GM18502 (cell line): ENCODE measurements around the gene LFNG.
"Not testable (repeated sequence)": the region's sequence is repeated elsewhere in the genome, so short reads cannot be mapped to it uniquely, and the experiment has no call there.

Source experiments
- ATAC-seq: cut with Tn5 transposase; IDR thresholded peaks from one replicate; pipeline ENCODE4 v1.9.1; 2021; ENCODE audit warnings: mild to moderate bottlenecking; ENCODE audit not compliant: unreplicated experiment, poor library complexity

Gene LFNG

GRCh38 chr7:2526659-2527504 lies 7.3 kb downstream of the LFNG start:
- ATAC-seq, result no peak

GRCh38 chr7:2527505-2528467 lies 8.2 kb downstream of the LFNG start:
- no peak for ATAC-seq

- no peak for ATAC-seq
Measured at GRCh38 chr7:2528481-2529095, 9.0 kb downstream of the LFNG start.

GRCh38 chr7:2529161-2530070 lies 9.8 kb downstream of the LFNG start:
- ATAC-seq, result peak; percentile 59

GRCh38 chr7:2530071-2530987 lies 10.8 kb downstream of the LFNG start:
- ATAC-seq, result peak; percentile 51

GRCh38 chr7:2530994-2531795 lies 11.6 kb downstream of the LFNG start:
- not testable (repeated sequence) for ATAC-seq

- ATAC-seq, result not testable (repeated sequence)
Measured at GRCh38 chr7:2531796-2532110, 12.2 kb downstream of the LFNG start.

- not testable (repeated sequence) for ATAC-seq
Measured at GRCh38 chr7:2532199-2532772, 12.7 kb downstream of the LFNG start.

- not testable (repeated sequence) for ATAC-seq
Measured at GRCh38 chr7:2532816-2533215, 13.2 kb downstream of the LFNG start.

- ATAC-seq, result not testable (repeated sequence)
Measured at GRCh38 chr7:2533566-2533965, 14.0 kb downstream of the LFNG start.

- not testable (repeated sequence) for ATAC-seq
Measured at GRCh38 chr7:2534214-2534613, 14.6 kb downstream of the LFNG start.

- ATAC-seq, result not testable (repeated sequence)
Measured at GRCh38 chr7:2535872-2536627, 16.5 kb downstream of the LFNG start.

- no peak for ATAC-seq
Measured at GRCh38 chr7:2537981-2538851, 18.6 kb downstream of the LFNG start.

GRCh38 chr7:2539031-2539911 lies 19.7 kb downstream of the LFNG start:
- ATAC-seq, result no peak

GRCh38 chr7:2540133-2540532 lies 20.6 kb downstream of the LFNG start:
- no peak for ATAC-seq
